ENCODE data around the gene AGER. TPM values are rescaled to one million over a fixed set of nuclear protein-coding genes. Genes with fewer than 3 reads are reported as not detected.
"Not testable (repeated sequence)": the region's sequence is repeated elsewhere in the genome, so short reads cannot be mapped to it uniquely, and the experiment has no call there.

Gene AGER
- total and polyA plus RNA-seq, 9 donors: 3.7 to 17.1 (median 10.1) TPM

GRCh38 chr6:32187009-32187709 lies 3.1 kb upstream of the AGER start:
- WGBS (ENCODE audit: insufficient coverage): 76% methylated on average over 6 of the region's 12 CpGs
- no peaks in the 10 kb centered on the region for H3K9me3 ChIP-seq (replicated peaks; ENCODE audit: control insufficient read depth, low read depth, low read length)
- no peak overlapping the region for H3K4me3 ChIP-seq (ENCODE audit: low read length)
- H3K27me3 ChIP-seq (ENCODE audit: control insufficient read depth, insufficient read depth, low read length): no peaks in the 10 kb centered on the region
- H3K36me3 ChIP-seq (ENCODE audit: control insufficient read depth, insufficient read depth, low read length): peaks cover 46% of the 10 kb centered on the region
- peak; percentile 17 for DNase-seq
- peaks cover 55% of the 10 kb centered on the region for H3K4me1 ChIP-seq (ENCODE audit: control insufficient read depth, insufficient read depth, low read length)
- H3K27ac ChIP-seq (ENCODE audit: low read length): peak overlapping the region; percentile 75

- DNase-seq: peak; percentile 11
- peaks cover 49% of the 10 kb centered on the region for H3K36me3 ChIP-seq (ENCODE audit: control insufficient read depth, insufficient read depth, low read length)
- H3K4me3 ChIP-seq (ENCODE audit: low read length); H3K9me3 ChIP-seq (replicated peaks; ENCODE audit: control insufficient read depth, low read depth, low read length); H3K27me3 ChIP-seq (ENCODE audit: control insufficient read depth, insufficient read depth, low read length): not testable (repeated sequence)
- WGBS (ENCODE audit: insufficient coverage): 57% methylated on average over 6 of the region's 10 CpGs
- peak overlapping the region; percentile 36 for H3K27ac ChIP-seq (ENCODE audit: low read length)
- H3K4me1 ChIP-seq (ENCODE audit: control insufficient read depth, insufficient read depth, low read length): peaks cover 48% of the 10 kb centered on the region
Observed at GRCh38 chr6:32186151-32186840, 2.2 kb upstream of the AGER start.

GRCh38 chr6:32185681-32186131 lies 1.7 kb upstream of the AGER start:
- not testable (repeated sequence) for H3K9me3 ChIP-seq (replicated peaks; ENCODE audit: control insufficient read depth, low read depth, low read length); H3K4me3 ChIP-seq (ENCODE audit: low read length); H3K27me3 ChIP-seq (ENCODE audit: control insufficient read depth, insufficient read depth, low read length)
- WGBS (ENCODE audit: insufficient coverage): 29% methylated on average over 1 of the region's 11 CpGs
- Histone ChIP-seq H3K36me3 (ENCODE audit: control insufficient read depth, insufficient read depth, low read length) (peaks cover 55% of the 10 kb centered on the region), H3K4me1 (ENCODE audit: control insufficient read depth, insufficient read depth, low read length) (peaks cover 42% of the 10 kb centered on the region), H3K27ac (ENCODE audit: low read length) (peak overlapping the region; percentile 36)
- DNase-seq: peak; percentile 84

- H3K4me3 ChIP-seq (ENCODE audit: low read length): no peak overlapping the region
- no peaks in the 10 kb centered on the region for H3K27me3 ChIP-seq (ENCODE audit: control insufficient read depth, insufficient read depth, low read length)
- peak; percentile 33 for DNase-seq
- peaks cover 46% of the 10 kb centered on the region for H3K4me1 ChIP-seq (ENCODE audit: control insufficient read depth, insufficient read depth, low read length)
- 60% methylated on average over 10 of the region's 15 CpGs for WGBS (ENCODE audit: insufficient coverage)
- H3K9me3 ChIP-seq (replicated peaks; ENCODE audit: control insufficient read depth, low read depth, low read length): no peaks in the 10 kb centered on the region
- H3K27ac ChIP-seq (ENCODE audit: low read length): peak overlapping the region; percentile 9
- peaks cover 61% of the 10 kb centered on the region for H3K36me3 ChIP-seq (ENCODE audit: control insufficient read depth, insufficient read depth, low read length)
Observed at GRCh38 chr6:32183483-32184083, 470 bp downstream of the AGER start.

- WGBS (ENCODE audit: insufficient coverage): 100% methylated on average over 1 of the region's 3 CpGs
- H3K36me3 ChIP-seq (ENCODE audit: control insufficient read depth, insufficient read depth, low read length): peaks cover 60% of the 10 kb centered on the region
- H3K4me1 ChIP-seq (ENCODE audit: control insufficient read depth, insufficient read depth, low read length): peaks cover 42% of the 10 kb centered on the region
- H3K9me3 ChIP-seq (replicated peaks; ENCODE audit: control insufficient read depth, low read depth, low read length): no peaks in the 10 kb centered on the region
- peak; percentile 6 for DNase-seq
- no peak overlapping the region for H3K4me3 ChIP-seq (ENCODE audit: low read length)
- H3K27ac ChIP-seq (ENCODE audit: low read length): peak overlapping the region; percentile 9
- H3K27me3 ChIP-seq (ENCODE audit: control insufficient read depth, insufficient read depth, low read length): no peaks in the 10 kb centered on the region
Observed at GRCh38 chr6:32183030-32183429, 1.0 kb downstream of the AGER start.

- no peak overlapping the region for H3K27ac ChIP-seq (ENCODE audit: low read length)
- peaks cover 55% of the 10 kb centered on the region for H3K36me3 ChIP-seq (ENCODE audit: control insufficient read depth, insufficient read depth, low read length)
Observed at GRCh38 chr6:32182555-32182981, 1.5 kb downstream of the AGER start.

GRCh38 chr6:32181915-32182529 lies 2.0 kb downstream of the AGER start:
- H3K36me3 ChIP-seq (ENCODE audit: control insufficient read depth, insufficient read depth, low read length): peaks cover 50% of the 10 kb centered on the region
- H3K4me1 ChIP-seq (ENCODE audit: control insufficient read depth, insufficient read depth, low read length): peaks cover 39% of the 10 kb centered on the region
- DNase-seq: peak; percentile 12
- H3K9me3 ChIP-seq (replicated peaks; ENCODE audit: control insufficient read depth, low read depth, low read length): no peaks in the 10 kb centered on the region
- WGBS (ENCODE audit: insufficient coverage): 90% methylated on average over 4 of the region's 10 CpGs
- no peak overlapping the region for H3K4me3 ChIP-seq (ENCODE audit: low read length)
- H3K27me3 ChIP-seq (ENCODE audit: control insufficient read depth, insufficient read depth, low read length): no peaks in the 10 kb centered on the region
- no peak overlapping the region for H3K27ac ChIP-seq (ENCODE audit: low read length)

More at GRCh38 chr6:32182555-32182981, 1.5 kb downstream of the AGER start:
- Histone ChIP-seq H3K9me3 (replicated peaks; ENCODE audit: control insufficient read depth, low read depth, low read length) (no peaks in the 10 kb centered on the region), H3K4me3 (ENCODE audit: low read length) (no peak overlapping the region), H3K27me3 (ENCODE audit: control insufficient read depth, insufficient read depth, low read length) (no peaks in the 10 kb centered on the region), H3K4me1 (ENCODE audit: control insufficient read depth, insufficient read depth, low read length) (peaks cover 38% of the 10 kb centered on the region)
- WGBS (ENCODE audit: insufficient coverage): 76% methylated on average over 9 of the region's 10 CpGs
- DNase-seq: peak; percentile 17

- Histone ChIP-seq H3K27ac (ENCODE audit: low read length) (no peak overlapping the region), H3K36me3 (ENCODE audit: control insufficient read depth, insufficient read depth, low read length) (peaks cover 42% of the 10 kb centered on the region), H3K4me1 (ENCODE audit: control insufficient read depth, insufficient read depth, low read length) (peaks cover 40% of the 10 kb centered on the region), H3K27me3 (ENCODE audit: control insufficient read depth, insufficient read depth, low read length) (no peaks in the 10 kb centered on the region), H3K4me3 (ENCODE audit: low read length) (no peak overlapping the region), H3K9me3 (replicated peaks; ENCODE audit: control insufficient read depth, low read depth, low read length) (no peaks in the 10 kb centered on the region)
- 72% methylated on average over 6 of the region's 15 CpGs for WGBS (ENCODE audit: insufficient coverage)
- peak; percentile 7 for DNase-seq
Observed at GRCh38 chr6:32181148-32181702, 2.8 kb downstream of the AGER start.

- Histone ChIP-seq H3K4me3 (ENCODE audit: low read length) (no peak overlapping the region), H3K27ac (ENCODE audit: low read length) (no peak overlapping the region), H3K4me1 (ENCODE audit: control insufficient read depth, insufficient read depth, low read length) (peaks cover 40% of the 10 kb centered on the region), H3K36me3 (ENCODE audit: control insufficient read depth, insufficient read depth, low read length) (peaks cover 38% of the 10 kb centered on the region), H3K9me3 (replicated peaks; ENCODE audit: control insufficient read depth, low read depth, low read length) (no peaks in the 10 kb centered on the region), H3K27me3 (ENCODE audit: control insufficient read depth, insufficient read depth, low read length) (no peaks in the 10 kb centered on the region)
- WGBS (ENCODE audit: insufficient coverage): 77% methylated on average over 6 of the region's 10 CpGs
- peak; percentile 27 for DNase-seq
Observed at GRCh38 chr6:32179766-32180405, 4.2 kb downstream of the AGER start.

Measured in muscle of leg (tissue), 11 donors.